BE2C (cell line): ENCODE measurements around the gene HDAC10.

ENCODE experiments used
- DNase-seq: peaks from one replicate; pipeline ENCODE4 v3.0.0-alpha.2; 2020
- H3K27me3 ChIP-seq: fragments of 250-450 bp; sonication (Bioruptor Pico); 2 replicates; pipeline ENCODE4 v1.5.1; 2020; ENCODE audit warnings: mild to moderate bottlenecking
- H3K36me3 ChIP-seq: fragments of 250-450 bp; sonication (Bioruptor Pico); 2 replicates; pipeline ENCODE4 v1.5.1; 2020; ENCODE audit warnings: mild to moderate bottlenecking
- H3K4me1 ChIP-seq: fragments of 250-450 bp; sonication (Bioruptor Pico); 2 replicates; pipeline ENCODE4 v1.5.1; 2020
- H3K4me3 ChIP-seq: 2 replicates; pipeline ENCODE4 v1.5.1; 2011; ENCODE audit warnings: low read depth, low read length
- H3K9me3 ChIP-seq: fragments of 250-450 bp; sonication (Bioruptor Pico); 2 replicates; pipeline ENCODE4 v1.5.1; 2020
- TF ChIP-seq, protein P1 (sequence below): IDR thresholded peaks from 2 replicates; pipeline ENCODE4 v1.5.1; 2012; ENCODE audit warnings: mild to moderate bottlenecking, low read depth, low read length

Gene HDAC10

DNA sequence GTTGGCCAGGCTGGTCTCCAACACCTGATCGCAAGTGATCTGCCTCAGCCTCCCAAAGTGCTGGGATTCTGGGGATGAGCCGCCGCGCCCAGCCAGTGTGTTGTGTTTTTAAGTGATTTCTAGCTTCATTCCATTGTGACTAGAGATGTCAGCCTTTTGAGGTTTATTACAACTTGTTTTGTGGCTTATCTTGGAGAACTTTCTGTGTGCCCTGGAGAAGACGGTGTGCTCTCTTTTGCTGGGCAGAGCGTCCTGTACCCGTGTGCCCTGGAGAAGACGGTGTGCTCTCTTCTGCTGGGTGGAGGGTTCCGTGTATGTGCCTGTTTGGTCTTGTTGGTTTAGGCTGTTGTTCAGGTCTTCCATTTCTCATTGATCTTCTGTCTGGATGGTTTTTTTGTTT is 37.8 kb downstream of the HDAC10 start:
- DNase-seq, result no peak
- Histone ChIP-seq H3K36me3 (peaks cover 62% of the 10 kb centered on the region), H3K27me3 (no peaks in the 10 kb centered on the region), H3K9me3 (no peaks in the 10 kb centered on the region), H3K4me3 (no peak overlapping the region), H3K4me1 (no peaks in the 10 kb centered on the region)
- TF ChIP-seq, protein P1, sequence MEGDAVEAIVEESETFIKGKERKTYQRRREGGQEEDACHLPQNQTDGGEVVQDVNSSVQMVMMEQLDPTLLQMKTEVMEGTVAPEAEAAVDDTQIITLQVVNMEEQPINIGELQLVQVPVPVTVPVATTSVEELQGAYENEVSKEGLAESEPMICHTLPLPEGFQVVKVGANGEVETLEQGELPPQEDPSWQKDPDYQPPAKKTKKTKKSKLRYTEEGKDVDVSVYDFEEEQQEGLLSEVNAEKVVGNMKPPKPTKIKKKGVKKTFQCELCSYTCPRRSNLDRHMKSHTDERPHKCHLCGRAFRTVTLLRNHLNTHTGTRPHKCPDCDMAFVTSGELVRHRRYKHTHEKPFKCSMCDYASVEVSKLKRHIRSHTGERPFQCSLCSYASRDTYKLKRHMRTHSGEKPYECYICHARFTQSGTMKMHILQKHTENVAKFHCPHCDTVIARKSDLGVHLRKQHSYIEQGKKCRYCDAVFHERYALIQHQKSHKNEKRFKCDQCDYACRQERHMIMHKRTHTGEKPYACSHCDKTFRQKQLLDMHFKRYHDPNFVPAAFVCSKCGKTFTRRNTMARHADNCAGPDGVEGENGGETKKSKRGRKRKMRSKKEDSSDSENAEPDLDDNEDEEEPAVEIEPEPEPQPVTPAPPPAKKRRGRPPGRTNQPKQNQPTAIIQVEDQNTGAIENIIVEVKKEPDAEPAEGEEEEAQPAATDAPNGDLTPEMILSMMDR, result no peak

DNA sequence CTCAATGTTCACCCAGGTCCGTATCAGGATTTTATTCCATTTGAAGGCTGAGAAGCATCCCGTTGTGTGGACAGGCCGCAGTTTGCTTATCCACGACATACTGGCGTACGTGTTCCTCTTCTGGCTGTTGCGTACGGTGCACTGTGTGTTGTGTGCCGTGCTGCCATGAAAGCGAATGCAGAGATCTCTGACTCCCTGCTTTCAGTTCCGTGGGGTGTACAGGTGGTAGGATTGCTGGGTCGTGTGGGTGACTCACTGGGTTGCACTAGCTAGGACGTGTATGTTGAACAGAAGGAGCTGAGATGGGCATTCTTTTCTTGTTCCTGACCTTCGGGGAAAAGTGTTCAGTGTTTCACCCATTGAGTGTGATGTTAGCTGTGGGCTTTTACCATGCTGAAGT is 39.9 kb downstream of the HDAC10 start:
- Histone ChIP-seq H3K4me1 (peaks cover 6% of the 10 kb centered on the region), H3K36me3 (peaks cover 55% of the 10 kb centered on the region)

DNA sequence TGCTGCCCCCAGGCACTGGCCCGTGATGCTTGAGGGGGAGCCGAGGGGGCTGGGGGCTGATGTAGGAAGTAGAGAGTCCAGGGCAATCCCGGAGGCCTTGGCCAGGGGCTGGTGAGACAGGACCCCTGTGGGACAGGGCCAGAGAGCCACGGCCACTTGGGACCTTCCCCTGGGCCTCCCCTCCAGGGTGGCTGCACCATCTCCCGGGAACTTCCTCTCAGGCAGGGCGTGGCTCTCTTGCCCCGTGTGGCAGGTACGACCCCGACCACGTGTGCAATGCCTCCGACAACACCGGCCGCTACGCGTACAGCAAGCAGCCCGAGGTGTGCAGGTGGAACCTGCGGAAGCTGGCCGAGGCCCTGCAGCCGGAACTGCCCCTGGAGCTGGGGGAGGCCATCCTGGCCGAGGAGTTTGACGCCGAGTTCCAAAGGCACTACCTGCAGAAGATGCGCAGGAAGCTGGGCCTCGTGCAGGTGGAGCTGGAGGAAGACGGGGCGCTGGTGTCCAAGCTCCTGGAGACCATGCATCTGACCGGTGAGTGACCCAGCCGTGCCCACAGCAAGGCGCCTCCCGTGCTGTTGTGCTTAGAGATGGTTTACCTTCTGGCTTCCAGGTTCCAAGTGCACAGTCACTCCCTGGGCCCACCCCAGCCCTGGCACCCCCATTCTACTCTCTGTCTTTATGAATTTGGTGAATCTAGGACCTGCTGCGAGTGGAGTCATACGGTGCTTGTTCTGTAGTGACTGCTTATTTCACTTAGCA is 40.5 kb downstream of the HDAC10 start:
- Histone ChIP-seq H3K4me3 (no peak overlapping the region), H3K9me3 (no peaks in the 10 kb centered on the region), H3K27me3 (no peaks in the 10 kb centered on the region), H3K36me3 (peaks cover 52% of the 10 kb centered on the region), H3K4me1 (peaks cover 6% of the 10 kb centered on the region)
- TF ChIP-seq, protein P1, result no peak
- no peak for DNase-seq

More for the DNA sequence above, 39.9 kb downstream of the HDAC10 start:
- H3K27me3 ChIP-seq, result no peaks in the 10 kb centered on the region
- H3K4me3 ChIP-seq, result no peak overlapping the region
- TF ChIP-seq, protein P1, result no peak
- no peaks in the 10 kb centered on the region for H3K9me3 ChIP-seq
- no peak for DNase-seq

DNA sequence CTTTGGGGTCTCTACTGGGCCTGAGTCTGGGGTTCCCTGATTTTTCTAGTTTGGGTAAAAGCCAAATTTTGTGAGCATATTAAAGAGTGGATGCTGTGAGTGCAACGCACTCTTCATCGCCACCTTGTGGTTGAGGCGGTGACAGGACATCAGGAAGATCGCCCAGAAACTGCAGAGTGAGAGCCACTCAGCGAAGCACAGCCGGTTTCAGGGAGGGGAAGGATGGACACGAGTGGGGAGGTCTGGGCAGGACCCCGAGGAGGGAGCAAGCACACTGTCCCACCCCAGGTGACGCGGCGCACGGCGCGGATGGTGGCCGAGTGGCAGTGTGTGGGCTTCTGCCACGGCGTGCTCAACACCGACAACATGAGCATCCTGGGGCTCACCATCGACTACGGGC is 41.2 kb downstream of the HDAC10 start:
- peaks cover 6% of the 10 kb centered on the region for H3K4me1 ChIP-seq
- no peaks in the 10 kb centered on the region for H3K9me3 ChIP-seq
- peaks cover 49% of the 10 kb centered on the region for H3K36me3 ChIP-seq
- TF ChIP-seq, protein P1, result peak; percentile 98
- DNase-seq, result peak; percentile 79
- H3K4me3 ChIP-seq, result no peak overlapping the region
- H3K27me3 ChIP-seq, result no peaks in the 10 kb centered on the region

DNA sequence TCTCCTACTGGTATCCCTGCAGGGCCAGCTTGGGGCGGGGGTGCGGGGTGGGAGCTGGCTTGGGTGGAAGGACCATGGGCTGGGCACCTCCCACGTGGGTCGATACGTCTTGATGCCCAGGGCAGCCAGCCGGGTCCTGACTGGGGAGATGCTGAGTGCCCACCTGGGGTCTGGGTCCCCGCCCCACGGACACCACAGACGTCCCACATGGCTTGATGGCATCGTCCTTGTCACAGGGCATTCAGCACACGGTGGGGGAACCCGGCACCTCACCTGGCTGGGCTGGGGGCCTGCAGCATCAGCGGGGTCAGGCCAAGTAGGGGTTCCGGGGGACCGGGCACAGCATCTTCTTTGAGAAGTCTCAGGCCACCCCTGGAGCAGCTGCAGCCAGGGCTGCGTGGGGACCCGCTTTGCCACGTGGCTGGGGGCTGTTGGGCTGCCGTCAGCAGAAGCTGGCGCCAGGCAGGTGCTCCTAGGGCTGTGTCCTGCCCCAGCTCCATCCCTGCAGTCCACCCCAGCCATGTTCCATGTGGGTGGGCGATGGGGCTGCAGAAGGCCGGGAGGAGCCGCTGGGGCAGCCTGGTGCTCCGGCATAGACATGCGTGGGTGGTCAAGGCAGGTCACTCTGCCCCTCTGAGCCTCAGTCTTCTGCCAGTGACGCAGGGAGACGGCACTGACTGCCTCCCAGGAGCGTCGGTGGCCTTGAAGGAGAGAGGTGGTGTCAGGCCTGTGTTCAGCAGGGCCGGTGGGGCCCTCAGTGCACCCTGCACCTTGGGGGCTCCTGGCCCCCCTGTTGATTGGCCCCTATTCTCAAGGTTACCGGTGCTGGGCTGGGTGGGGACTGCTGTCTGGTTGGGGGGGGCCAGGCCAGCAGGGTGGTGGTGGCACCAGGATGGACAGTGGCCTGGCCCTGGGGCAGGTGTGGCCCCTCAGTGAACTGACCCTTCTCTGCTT is 41.8 kb downstream of the HDAC10 start:
- Histone ChIP-seq H3K9me3 (no peaks in the 10 kb centered on the region), H3K27me3 (no peaks in the 10 kb centered on the region), H3K4me3 (no peak overlapping the region), H3K36me3 (peaks cover 49% of the 10 kb centered on the region), H3K4me1 (peaks cover 6% of the 10 kb centered on the region)
- TF ChIP-seq, protein P1, result no peak
- DNase-seq, result peak; percentile 19
